H54 (cell line): Measurements from ENCODE around the gene ABCC11.
"Not testable (repeated sequence)": the region's sequence is repeated elsewhere in the genome, so short reads cannot be mapped to it uniquely, and the experiment has no call there.

Experiments used
- DNase-seq: peaks from one replicate; pipeline ENCODE4 v3.0.0; 2011; ENCODE audit warnings: low spot score, mixed read lengths; ENCODE audit not compliant: insufficient read length
- FAIRE-seq: peaks from 3 replicates; lab custom pipeline; 2011; peaks lifted over from hg19 to GRCh38; lab: Jason Lieb, UNC
- POLR2A ChIP-seq: IDR thresholded peaks from 2 replicates; pipeline ENCODE4 v1.6.1; 2011; ENCODE audit warnings: low read depth, mild to moderate bottlenecking, low read length

ABCC11 gene

GRCh38 chr16:48272837-48273421, 25.6 kb upstream of the ABCC11 start:
- DNase-seq (no peak), FAIRE-seq (no peak)
- TF ChIP-seq POLR2A: no peak

- FAIRE-seq (no peak), DNase-seq (no peak)
- no peak for TF ChIP-seq POLR2A
These were observed 24.4 kb upstream of the ABCC11 start for GRCh38 chr16:48271728-48272127.

- no peak for TF ChIP-seq POLR2A
- FAIRE-seq (no peak), DNase-seq (no peak)
These were observed 21.7 kb upstream of the ABCC11 start for GRCh38 chr16:48269011-48269410.

GRCh38 chr16:48262631-48263030, 15.3 kb upstream of the ABCC11 start:
- FAIRE-seq: no peak
- no peak for DNase-seq
- no peak for TF ChIP-seq POLR2A

DNA sequence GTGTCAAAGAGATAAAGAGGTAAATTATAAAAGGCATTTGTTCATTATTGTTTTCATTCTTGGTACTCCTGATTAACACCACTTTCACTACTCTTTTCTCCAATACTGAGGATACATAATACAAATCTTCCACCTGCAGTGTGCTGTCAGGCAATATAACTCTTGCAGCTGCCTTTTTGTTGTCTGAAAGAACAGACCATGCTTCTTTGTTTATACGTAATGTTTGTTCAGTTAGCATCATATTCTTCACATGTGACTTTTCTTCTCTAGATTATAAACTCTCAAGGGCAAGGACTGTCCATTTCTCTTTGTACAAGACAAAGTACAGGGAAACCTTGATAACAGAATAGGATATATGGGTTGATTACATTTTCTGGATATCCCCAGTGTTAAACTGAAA, 14.2 kb upstream of the ABCC11 start:
- no peak for TF ChIP-seq POLR2A
- no peak for FAIRE-seq
- no peak for DNase-seq

DNA sequence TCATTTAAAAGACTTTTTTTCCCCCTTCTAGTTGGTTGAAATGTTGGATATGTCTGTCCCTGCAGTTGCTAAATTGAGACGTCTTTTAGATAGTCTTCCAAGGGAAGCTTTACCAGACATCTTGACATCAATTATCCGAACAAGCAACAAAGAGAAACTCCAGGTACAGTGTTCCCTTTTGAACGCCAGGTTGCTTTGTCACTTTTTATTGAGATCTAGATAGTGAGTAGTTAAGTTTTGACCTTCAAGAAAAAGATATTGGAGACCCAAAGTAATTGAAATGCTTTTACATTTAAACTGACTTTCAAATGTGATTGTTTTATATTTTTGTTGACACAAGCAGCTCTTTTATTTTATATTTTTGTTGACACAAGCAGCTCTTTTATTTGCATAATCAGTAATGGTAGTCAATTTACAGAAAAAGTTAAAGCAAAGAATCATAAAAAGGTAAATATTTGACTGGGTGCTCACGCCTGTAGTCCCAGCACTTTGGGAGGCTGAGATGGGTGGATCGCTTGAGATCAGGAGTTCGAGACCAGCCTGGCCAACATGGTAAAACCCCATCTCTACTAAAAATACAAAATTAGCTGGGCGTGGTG, 9.3 kb upstream of the ABCC11 start:
- no peak for DNase-seq
- FAIRE-seq: no peak
- TF ChIP-seq POLR2A: no peak

GRCh38 chr16:48252013-48252412, 4.7 kb upstream of the ABCC11 start:
- FAIRE-seq (no peak), DNase-seq (no peak)
- no peak for TF ChIP-seq POLR2A

DNA sequence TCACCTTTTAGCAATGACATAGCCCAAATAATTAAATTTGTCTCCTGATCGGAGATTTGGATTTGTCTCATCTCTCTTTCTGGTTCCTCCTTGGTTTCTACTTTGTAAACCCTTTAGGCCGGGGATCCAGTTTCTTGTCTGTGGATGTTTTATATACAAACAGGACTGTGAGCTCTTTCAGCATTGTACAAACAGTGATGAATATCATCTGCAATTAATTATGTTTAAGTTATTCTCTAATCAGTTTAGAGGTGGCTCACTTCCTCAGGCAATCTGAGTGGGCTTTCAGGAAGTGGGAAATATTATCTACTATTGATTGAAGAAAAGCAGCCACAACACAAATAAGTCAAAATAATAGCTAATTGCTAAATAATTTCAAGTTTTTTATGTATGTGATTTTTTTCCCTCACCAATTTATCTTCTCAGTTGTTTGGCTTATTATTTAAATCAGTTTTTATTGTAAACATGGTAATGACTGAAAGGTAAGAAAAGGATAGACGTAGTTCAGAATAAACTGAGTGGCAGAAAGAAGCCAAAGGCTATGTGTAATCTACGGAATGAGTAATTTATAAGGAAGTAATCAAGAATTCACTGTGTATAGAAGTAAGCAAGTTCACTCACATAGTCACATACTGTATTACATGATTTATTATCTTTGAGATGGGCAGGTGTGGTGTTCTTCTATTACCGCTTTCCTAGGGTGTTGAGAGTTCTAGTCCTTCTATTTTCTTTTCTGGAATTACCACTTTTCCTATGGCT, 3.4 kb upstream of the ABCC11 start:
- DNase-seq (no peak), FAIRE-seq (no peak)
- TF ChIP-seq POLR2A: no peak

- TF ChIP-seq POLR2A: no peak
- DNase-seq: no peak
- FAIRE-seq: no peak
These were observed 1.3 kb downstream of the ABCC11 start for GRCh38 chr16:48246066-48246465.

DNA sequence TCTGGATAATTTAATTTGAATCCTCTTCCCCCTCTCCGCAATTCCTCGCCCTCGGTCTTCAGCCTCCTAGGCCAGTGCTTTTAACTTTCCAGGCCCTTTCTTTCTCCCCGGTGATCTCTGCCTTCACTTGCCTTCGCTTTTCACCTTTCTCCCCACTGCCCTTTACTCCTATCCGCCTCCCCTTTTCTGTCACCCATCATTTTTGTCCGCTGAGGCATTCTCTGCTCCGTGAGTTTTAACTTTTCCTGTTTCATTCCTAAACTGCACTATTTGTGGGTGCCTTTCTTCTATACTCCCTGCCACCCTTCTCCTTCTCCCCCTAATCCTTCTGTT, 2.5 kb downstream of the ABCC11 start:
- FAIRE-seq (no peak), DNase-seq (no peak)
- no peak for TF ChIP-seq POLR2A

GRCh38 chr16:48244080-48244862, 3.1 kb downstream of the ABCC11 start, which contains the start of gene LONP2:
Gene LONP2, plus strand, starts transcription at chr16:48244300. Its CDS starts 89 bp downstream, at chr16:48244389.
- peak; percentile 72 for TF ChIP-seq POLR2A
- DNase-seq (peak; percentile 76), FAIRE-seq (peak; percentile 75)

DNA sequence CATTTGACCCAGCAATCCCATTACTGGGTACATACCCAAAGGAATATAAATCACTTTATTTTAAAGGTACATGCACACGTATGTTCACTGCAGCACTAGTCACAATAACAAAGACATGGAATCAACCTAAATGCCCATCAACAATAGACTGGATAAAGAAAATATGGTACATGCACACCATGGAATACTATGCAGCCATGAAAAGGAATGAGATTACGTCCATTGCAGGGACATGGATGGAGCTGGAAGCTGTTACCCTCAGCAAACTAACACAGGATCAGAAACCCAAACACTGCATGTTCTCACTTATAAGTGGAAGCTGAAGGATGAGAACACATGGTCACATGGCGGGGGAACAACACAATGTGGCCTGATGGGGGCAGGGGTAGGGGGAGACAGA, 7.2 kb downstream of the ABCC11 start:
- not testable (repeated sequence) for FAIRE-seq, DNase-seq

DNA sequence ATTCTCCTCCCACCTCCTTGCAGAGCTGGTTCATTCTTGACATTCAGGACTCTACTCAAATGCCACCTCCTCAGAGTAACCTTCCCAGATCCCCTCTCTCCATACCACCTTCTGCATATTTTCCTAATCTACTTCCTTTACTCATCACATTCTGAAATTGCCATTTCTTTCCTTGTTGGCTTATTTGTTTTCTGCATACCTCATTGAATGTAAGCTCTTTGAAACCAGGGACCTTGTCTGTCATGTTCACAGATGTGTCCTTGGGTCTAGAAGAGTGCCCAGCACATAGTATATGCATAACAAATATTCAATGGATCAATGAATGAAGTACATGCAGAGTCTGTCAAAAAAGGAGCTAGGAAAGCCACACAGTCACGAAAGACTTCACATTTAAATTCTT, 11.1 kb downstream of the ABCC11 start:
- no peak for FAIRE-seq
- no peak for TF ChIP-seq POLR2A

DNA sequence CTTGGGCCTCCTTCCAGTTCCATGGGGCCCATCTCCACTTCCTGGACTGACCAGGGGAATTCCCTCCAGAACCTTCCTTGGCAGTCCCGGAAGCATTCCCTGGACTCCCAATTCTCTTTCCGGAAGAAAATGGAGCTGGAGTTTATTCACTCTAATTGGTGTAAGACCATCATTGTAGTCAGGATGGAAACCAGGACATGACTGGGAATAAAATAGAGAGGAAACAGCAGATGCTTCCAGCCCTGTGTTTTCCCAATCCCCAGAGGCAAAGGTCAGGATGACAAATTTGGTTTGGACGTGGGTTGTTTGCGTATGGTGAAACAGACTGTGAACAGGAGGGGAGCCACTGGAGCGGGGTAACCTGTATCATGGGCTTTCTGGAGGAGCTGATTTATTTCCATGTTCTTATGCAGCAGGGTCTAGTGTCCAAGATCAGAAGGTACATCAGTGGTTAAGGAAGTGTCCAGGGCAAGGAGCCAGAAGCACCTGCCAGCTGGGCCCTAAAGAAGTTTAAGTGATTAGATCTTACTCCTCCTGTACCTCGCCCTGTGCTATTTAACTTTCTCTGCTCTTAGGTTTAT, 11.7 kb downstream of the ABCC11 start:
- no peak for TF ChIP-seq POLR2A
- FAIRE-seq: no peak
- DNase-seq: no peak

More for the DNA sequence above, 11.1 kb downstream of the ABCC11 start:
- no peak for DNase-seq
